Activated CD8-positive, alpha-beta T cell treated with anti-CD3 and anti-CD28 coated beads, Interleukin-2, amount 10 ng/mL, durations not matched to agents 7 days and 5 days (primary cell): ENCODE data around the gene GPR85. TPM values are rescaled to one million over a fixed set of nuclear protein-coding genes. Genes with fewer than 3 reads are reported as not detected.

Experiments
- total RNA-seq, 2 experiments: library from RNA; stranded (reverse); gene quantifications; one replicate each; pipeline ENCODE4 v1.2.3, GENCODE V29; 2021

The GPR85 gene
- total RNA-seq, 2 experiments from 2014 or later, result not detected

Other genes with a start within 250 kb of the GPR85 start
- 10 to 100 TPM; 24.6 to 25.8 TPM for gene SMIM30, start 31.7 kb upstream of the GPR85 start, total RNA-seq